ENCODE measurements around the gene OLFML2A.
"Not testable (repeated sequence)": the region's sequence is repeated elsewhere in the genome, so short reads cannot be mapped to it uniquely, and the experiment has no call there.

OLFML2A gene

DNA sequence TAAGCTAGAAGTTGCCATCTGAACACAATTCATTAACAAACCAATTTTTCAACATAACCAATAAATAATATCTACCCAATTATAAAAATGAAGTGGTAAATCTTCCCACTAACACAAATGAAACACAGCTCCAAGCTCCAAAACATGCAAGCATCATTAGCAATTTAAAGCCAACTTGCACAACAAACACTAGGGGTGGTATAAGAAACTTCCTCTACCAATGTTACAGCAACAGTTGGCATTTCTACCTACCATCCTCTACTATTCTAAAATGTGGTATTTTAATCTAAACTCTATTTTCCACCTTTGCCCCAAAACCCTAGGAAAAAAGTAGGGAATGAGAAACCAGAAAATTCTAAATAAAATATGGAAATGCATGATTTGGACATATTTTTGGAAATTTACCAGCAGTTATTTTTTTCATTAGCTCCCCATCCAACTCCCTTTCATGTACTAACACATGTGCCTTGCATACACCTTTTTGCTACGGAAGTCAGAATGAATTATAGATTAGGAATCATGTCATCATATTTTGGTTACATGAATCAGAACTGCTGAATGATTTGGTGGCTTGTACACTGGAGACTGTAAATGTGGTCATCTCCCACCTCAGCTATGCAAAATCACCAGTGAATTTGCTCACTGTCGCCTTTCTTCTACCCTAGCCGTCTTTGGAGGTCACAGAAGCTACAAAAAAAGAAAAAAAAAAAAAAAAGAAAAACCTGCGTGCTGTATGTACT is 9.9 kb upstream of the OLFML2A start:
- H3K4me3 Mint-ChIP-seq = no peak overlapping the region
- H3K4me1 Mint-ChIP-seq (ENCODE audit: low read depth) = peaks cover 36% of the 10 kb centered on the region
- peaks cover 18% of the 10 kb centered on the region for H3K27me3 Mint-ChIP-seq
- no peaks in the 10 kb centered on the region for H3K9me3 Mint-ChIP-seq
- peaks cover 13% of the 10 kb centered on the region for H3K36me3 Mint-ChIP-seq (ENCODE audit: low read depth)
- intact Hi-C loops (cut with micrococcal nuclease) = no loop called here
- H3K27ac Mint-ChIP-seq = no peak overlapping the region

DNA sequence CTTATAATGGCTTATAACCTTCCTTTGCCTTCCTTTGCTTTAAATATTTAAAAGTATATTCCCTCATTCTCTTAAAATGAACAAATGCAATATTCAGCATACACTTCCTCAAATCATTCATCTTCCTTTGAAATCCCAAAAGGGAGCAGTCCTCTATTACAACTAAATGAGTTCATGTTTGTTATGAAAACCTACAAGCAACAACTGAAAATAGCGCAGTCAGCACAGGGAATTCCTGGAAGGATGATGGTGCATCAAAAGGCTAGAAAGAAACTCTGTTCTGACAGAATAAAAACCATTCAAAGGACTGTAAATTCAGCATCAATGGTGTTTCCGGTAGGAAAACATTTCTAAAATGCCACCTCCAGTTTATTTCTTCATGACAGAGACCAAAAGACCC is 9.1 kb upstream of the OLFML2A start:
- peaks cover 13% of the 10 kb centered on the region for H3K36me3 Mint-ChIP-seq (ENCODE audit: low read depth)
- no peak overlapping the region for H3K4me3 Mint-ChIP-seq
- H3K4me1 Mint-ChIP-seq (ENCODE audit: low read depth) = peaks cover 42% of the 10 kb centered on the region
- H3K27ac Mint-ChIP-seq = no peak overlapping the region
- H3K9me3 Mint-ChIP-seq = no peaks in the 10 kb centered on the region
- H3K27me3 Mint-ChIP-seq = peaks cover 21% of the 10 kb centered on the region
- intact Hi-C loops (cut with micrococcal nuclease) = no loop called here

DNA sequence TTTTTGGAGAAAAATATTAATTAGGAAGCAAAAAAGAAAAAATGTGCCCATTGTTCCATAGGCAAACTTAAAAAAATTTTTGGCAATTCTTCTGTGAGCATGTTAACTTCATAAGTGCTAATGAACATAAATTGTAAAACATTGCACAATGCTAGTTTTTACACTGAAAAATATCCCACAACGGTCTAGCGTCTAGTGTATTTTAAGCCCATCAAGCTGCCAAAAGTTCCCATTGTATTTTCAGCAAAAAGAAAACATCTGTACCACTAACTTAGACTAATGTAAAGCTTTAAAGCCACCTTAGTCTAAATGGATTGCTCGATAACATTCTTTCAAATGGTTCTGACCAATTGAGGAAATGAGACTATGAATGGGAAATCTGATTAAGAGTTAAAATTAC is 8.6 kb upstream of the OLFML2A start:
- H3K27ac Mint-ChIP-seq = no peak overlapping the region
- peaks cover 42% of the 10 kb centered on the region for H3K4me1 Mint-ChIP-seq (ENCODE audit: low read depth)
- intact Hi-C loops (cut with micrococcal nuclease) = no loop called here
- H3K4me3 Mint-ChIP-seq = no peak overlapping the region
- H3K9me3 Mint-ChIP-seq = no peaks in the 10 kb centered on the region
- peaks cover 21% of the 10 kb centered on the region for H3K27me3 Mint-ChIP-seq
- peaks cover 13% of the 10 kb centered on the region for H3K36me3 Mint-ChIP-seq (ENCODE audit: low read depth)

DNA sequence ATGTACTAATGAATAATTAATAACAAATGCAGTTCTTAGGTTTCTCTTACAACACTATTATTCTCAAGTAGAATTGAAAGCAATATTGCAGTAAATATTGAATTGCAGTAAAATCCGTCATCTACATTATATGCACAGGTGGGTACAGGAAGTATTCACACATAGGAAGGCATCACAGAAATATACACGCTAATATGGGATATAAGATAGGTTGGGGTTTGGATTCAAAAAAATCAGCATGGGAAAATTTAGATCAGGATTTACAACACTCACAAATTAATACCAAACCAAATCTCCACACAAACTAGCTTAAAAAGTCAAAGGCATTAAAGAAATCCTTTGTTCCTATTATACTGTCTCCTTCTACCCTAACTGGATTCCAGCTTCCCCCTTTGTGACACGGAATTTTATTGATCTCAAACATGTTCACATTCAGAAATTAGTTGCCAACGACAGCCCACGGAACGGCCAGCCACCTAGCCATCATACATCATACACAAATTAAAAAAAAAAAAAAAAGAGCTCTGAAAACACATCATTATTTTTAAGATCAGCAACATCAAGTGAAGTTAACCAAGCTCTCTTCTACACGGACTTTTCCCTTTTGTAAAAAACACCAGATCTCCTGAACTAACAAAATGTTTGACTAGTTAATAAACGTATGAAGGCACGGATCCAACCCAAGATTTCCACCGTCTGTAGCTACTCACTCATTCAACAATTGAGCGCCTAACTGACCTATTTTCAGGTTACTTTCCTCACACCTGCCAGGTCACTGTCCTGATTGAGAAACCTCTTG is 8.0 kb upstream of the OLFML2A start:
- Mint-ChIP-seq H3K27me3 (peaks cover 21% of the 10 kb centered on the region), H3K4me3 (peak overlapping the region; percentile 92), H3K4me1 (ENCODE audit: low read depth) (peaks cover 42% of the 10 kb centered on the region), H3K9me3 (no peaks in the 10 kb centered on the region), H3K36me3 (ENCODE audit: low read depth) (peaks cover 13% of the 10 kb centered on the region), H3K27ac (peak overlapping the region; percentile 97)
- intact Hi-C loops (cut with micrococcal nuclease) = no loop called here

DNA sequence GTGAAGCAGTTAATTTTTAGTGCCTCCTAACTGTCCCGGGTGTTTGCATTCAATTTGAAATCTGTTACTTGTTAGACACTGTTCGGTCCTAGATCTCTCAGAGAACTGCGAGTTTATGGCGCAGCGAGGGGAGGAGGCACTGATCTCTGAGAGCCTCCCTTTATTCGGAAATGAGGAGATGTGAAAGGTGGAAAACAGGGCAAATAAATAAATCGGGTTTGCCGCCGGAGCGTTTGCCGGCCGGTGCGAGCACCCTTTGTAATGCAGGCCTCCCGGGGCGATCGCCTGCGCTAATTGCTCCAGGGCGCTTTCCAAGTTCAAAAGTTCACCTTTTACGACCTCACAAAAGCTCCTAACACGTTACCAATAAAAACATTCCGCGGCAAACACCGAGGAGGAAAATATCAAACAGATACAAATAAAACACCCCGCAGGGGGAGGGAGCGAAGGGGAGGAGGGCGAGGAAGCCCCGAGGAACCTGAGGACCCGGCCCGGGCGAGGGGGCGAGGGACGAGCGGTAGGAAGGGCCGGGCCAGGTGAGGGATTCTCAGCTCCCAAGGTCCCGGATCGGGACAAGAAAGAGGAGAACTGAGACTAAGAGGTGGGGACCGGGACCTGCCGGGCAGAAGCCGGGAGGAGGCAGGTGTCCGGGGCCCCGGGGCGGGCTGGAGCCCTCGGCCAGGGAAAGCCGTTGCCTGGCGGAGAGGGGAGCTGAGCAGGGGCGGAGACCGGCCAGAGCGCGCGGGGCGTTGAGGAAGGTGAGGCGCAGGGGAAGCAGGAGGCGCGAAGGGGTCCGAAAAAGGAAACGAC is 7.2 kb upstream of the OLFML2A start:
- peak overlapping the region; percentile 97 for H3K27ac Mint-ChIP-seq
- H3K4me3 Mint-ChIP-seq = peak overlapping the region; percentile 92
- H3K4me1 Mint-ChIP-seq (ENCODE audit: low read depth) = peaks cover 49% of the 10 kb centered on the region
- H3K36me3 Mint-ChIP-seq (ENCODE audit: low read depth) = peaks cover 13% of the 10 kb centered on the region
- H3K27me3 Mint-ChIP-seq = peaks cover 21% of the 10 kb centered on the region
- intact Hi-C loops (cut with micrococcal nuclease) = loop anchor here (2.0 kb wide), 1 partner anchor 373 kb away; the partner anchor contains the start of gene SCAI
- H3K9me3 Mint-ChIP-seq = no peaks in the 10 kb centered on the region

DNA sequence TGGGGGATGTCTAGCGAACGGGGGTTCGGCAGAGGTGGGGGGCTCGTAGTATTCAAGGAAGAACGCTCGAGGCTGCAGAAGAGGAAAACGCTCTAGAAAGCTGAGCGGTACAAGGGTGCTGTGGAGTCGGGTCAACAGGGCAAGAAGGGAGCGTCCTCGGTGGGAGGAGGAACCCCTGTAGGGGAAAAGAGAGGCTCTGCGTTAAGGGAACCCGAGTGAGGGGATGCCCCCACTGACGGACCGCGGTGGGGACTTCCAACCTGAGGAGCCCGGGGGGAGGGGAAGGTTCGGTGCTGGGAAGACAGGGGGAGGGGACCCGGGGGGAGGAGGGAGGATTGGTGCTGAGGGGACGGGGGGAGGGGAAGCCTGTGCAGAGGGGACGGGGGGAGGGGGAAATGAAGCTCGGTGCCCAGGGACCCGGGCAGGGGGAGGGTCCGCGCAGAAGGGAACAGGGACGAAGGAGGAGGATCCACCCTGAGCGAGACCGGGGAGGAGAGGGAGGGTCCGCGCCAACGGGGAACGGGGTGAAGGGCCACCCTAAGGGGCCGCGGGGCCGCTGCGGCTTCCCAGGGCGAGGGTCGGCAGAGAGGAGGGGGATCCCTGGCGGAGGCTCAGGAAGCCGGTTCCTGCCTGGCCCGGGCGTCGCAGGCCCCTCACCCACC is 6.4 kb upstream of the OLFML2A start:
- peaks cover 13% of the 10 kb centered on the region for H3K36me3 Mint-ChIP-seq (ENCODE audit: low read depth)
- peaks cover 50% of the 10 kb centered on the region for H3K4me1 Mint-ChIP-seq (ENCODE audit: low read depth)
- peak overlapping the region; percentile 97 for H3K27ac Mint-ChIP-seq

DNA sequence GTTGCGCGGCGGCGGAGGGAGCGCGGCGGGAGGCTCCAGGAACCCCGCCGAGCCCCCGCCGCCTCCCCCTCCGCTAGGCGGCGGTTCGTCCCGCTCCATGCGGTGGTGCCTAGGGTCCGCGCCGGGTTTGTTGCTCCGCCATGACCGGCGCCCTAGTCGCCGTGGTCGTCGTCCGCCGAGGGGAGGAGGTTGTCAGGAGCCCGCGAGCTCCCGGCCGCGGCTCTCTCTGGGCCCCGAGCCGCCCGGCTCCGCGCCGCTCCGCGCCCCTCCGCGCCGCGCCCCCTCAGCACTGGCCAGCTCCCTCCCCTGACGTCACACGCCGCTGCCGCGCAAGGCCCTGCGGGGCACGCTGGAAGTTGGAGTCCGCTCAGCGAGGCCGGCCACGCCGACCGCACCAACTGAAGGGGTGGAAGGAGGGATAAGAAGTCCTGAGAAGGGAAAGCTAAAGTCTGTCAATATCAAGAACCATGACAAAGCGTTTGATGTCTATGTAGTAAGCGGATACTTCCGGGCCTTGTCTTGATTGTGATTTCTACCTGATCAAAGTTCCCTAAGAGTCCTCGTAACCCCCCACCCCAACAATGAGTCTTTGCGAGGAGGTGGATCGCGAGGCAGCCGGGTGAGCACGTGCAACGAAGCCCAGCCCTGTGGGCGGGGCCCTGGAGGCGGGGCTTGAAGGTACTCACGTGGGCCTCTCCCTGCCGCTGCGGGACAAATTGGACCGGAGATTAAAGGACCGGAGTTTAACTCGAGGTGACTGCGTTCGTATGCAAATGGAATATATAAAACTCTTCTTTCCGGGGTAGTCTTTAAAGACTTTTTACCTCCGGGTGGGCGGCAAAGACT is 5.7 kb upstream of the OLFML2A start, which contains the start of gene NR6A1:
Gene NR6A1, minus strand, starts transcription at position 291 of the 846 bp plus-strand sequence.
- Mint-ChIP-seq H3K27ac (peak within 1 kb of the TSS; percentile 97), H3K27me3 (peaks cover 30% of the 10 kb centered on the region), H3K9me3 (no peaks in the 10 kb centered on the region)

More for the DNA sequence above, 6.4 kb upstream of the OLFML2A start:
- intact Hi-C loops (cut with micrococcal nuclease) = loop anchor here (2.0 kb wide), 1 partner anchor 372 kb away; the partner anchor contains the start of gene SCAI
- Mint-ChIP-seq H3K9me3 (no peaks in the 10 kb centered on the region), H3K4me3 (peak overlapping the region; percentile 92), H3K27me3 (peaks cover 22% of the 10 kb centered on the region)

DNA sequence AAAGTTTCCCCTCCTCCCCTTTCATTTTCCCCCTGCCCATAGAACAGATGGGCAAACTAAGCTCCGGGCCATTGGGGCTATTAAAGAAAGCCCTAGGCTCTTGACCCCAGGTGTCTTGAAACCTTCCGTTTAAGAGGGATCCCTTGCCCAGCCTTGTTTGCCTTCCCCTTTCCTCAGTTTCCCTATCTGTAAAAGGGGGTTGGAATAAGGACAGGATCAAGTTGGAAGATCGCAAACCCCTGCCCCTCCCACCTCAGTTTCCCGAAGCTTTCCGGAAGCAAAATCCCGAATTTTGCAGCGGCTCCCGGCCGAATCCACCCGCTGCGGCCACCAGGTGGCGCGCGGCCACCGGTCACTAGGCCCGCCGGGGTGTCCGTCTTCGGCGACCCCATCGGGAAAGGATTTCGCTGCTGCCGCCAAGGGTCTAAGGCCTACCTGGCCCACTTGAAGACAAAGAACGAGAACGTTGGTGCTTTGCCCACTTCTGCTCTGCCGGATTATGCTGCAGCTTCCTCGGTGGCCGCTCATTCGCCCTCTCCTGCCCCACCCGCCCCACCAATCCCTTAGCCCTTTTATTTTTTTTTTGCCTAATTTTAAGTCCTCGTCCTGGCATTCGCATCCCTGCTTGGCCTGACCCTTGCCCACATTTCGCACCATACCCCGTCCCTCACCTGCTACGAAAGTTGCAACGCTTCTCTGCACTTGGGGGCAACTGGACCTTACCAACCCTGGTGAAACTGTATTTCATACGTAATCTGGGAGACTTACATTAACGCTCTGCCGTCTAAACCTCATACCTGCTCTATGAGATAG is 4.9 kb upstream of the OLFML2A start:
- H3K36me3 Mint-ChIP-seq (ENCODE audit: low read depth) = peaks cover 13% of the 10 kb centered on the region
- intact Hi-C loops (cut with micrococcal nuclease) = loop anchor here (1.0 to 2.0 kb wide), 2 partner anchors 81 to 371 kb away; partner anchors contain the start of genes SCAI and WDR38
- H3K27me3 Mint-ChIP-seq = peaks cover 35% of the 10 kb centered on the region
- H3K4me1 Mint-ChIP-seq (ENCODE audit: low read depth) = peaks cover 55% of the 10 kb centered on the region
- H3K9me3 Mint-ChIP-seq = no peaks in the 10 kb centered on the region
- H3K27ac Mint-ChIP-seq = peak overlapping the region; percentile 97
- H3K4me3 Mint-ChIP-seq = peak overlapping the region; percentile 92

More for the DNA sequence above, 5.7 kb upstream of the OLFML2A start, which contains the start of gene NR6A1:
- Mint-ChIP-seq H3K36me3 (ENCODE audit: low read depth) (peaks cover 13% of the 10 kb centered on the region), H3K4me1 (ENCODE audit: low read depth) (peaks cover 55% of the 10 kb centered on the region), H3K4me3 (peak within 1 kb of the TSS; percentile 92)
- intact Hi-C loops (cut with micrococcal nuclease) = loop anchor here (2.0 kb wide), 1 partner anchor 372 kb away; the partner anchor contains the start of gene SCAI

DNA sequence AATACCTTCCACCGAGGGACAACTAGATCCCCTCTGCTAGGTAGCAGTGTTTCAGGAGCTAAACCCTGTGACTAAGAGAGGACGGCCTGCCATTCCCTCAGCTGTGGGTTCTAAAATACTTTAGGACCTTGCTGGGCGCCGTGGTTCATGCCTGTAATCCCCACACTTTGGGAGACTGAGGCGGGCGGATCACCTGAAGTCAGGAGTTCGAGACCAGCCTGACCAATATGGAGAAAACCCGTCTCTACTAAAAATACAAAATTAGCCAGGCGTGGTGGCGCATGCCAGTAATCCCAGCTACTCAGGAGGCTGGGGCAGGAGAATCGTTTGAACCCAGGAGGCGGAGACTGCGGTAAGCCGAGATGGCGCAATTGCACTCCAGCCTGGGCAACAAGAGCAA is 4.1 kb upstream of the OLFML2A start:
- H3K36me3 Mint-ChIP-seq (ENCODE audit: low read depth) = peaks cover 13% of the 10 kb centered on the region
- peak overlapping the region; percentile 97 for H3K27ac Mint-ChIP-seq
- H3K4me1 Mint-ChIP-seq (ENCODE audit: low read depth) = peaks cover 55% of the 10 kb centered on the region
- not testable (repeated sequence) for H3K9me3 Mint-ChIP-seq, H3K4me3 Mint-ChIP-seq
- intact Hi-C loops (cut with micrococcal nuclease) = loop anchor here (1.0 kb wide), 1 partner anchor 80 kb away; the partner anchor contains the start of gene WDR38
- peaks cover 42% of the 10 kb centered on the region for H3K27me3 Mint-ChIP-seq

DNA sequence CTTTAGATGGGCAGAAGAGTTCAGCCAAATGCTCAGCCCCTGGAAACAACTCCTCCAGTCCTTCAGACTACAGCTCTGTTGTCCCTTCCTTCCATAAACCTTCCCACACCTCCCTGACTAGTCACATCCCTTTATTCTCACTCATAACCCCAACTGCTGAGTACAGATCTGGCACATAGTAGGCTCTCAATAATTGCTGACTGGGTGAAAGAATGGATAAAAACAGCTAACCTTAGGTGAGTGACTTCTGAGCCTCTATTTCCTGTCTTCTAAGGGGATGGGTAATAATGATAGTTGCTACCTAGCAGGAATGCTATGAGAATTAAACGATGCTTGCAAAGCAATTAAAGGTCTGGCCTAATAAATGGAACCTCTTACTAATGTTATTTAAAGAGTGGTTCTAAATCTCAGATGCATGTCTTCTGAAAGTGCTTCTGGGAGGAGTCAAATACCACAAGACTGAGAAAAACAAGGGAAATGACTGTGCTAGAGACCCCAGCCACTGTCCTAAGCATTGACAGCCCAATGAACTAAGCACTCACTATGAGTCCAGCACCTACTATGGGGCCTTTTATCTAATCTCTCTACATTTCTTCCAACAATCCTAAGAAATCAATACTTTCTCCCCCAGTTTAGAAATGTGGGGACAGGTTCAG is 3.3 kb upstream of the OLFML2A start:
- H3K4me1 Mint-ChIP-seq (ENCODE audit: low read depth) = peaks cover 50% of the 10 kb centered on the region
- H3K27me3 Mint-ChIP-seq = peaks cover 45% of the 10 kb centered on the region

DNA sequence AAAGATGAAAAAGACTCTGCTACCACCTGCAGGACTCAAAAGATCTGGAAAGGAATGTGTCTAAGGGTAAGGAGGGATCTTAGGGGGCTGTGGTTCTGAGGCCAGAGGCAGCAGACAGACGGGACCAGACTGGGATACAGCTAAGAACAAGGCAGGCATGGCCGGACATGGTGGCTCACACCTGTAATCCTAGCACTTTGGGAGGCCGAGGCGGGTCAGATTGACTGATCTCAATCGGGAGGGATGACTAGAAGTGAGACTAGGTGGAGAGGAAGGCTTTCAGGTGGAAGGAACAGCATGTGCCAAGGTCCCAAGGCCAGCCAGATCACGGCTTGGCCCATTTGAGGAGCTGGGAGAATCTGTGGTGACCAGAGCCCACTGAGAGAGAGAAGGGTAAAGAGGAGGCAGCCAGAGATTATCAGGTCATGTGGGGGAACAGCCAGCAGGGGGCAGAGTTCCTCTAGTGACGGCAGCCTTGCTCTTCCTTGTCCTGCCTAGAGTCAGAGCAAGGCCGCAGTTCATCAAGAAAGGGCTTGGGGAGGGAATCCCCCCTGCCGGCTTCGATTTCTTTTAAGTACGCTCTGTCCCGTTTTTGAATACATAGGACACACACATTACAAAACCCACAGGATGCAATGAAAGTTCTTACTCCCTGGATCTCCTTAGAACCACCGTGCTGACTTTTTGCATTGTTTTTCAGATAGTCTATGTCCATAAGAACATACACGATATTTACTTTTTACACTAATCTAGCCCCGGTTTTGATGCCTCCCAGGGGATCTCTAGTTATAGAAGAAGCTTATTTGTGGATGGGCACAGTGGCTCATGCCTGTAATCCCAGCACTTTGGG is 2.6 kb upstream of the OLFML2A start:
- Mint-ChIP-seq H3K4me1 (ENCODE audit: low read depth) (peaks cover 47% of the 10 kb centered on the region), H3K9me3 (no peaks in the 10 kb centered on the region), H3K36me3 (ENCODE audit: low read depth) (peaks cover 13% of the 10 kb centered on the region), H3K4me3 (no peak overlapping the region), H3K27me3 (peaks cover 43% of the 10 kb centered on the region), H3K27ac (no peak overlapping the region)
- intact Hi-C loops (cut with micrococcal nuclease) = no loop called here

More for the DNA sequence above, 3.3 kb upstream of the OLFML2A start:
- Mint-ChIP-seq H3K36me3 (ENCODE audit: low read depth) (peaks cover 13% of the 10 kb centered on the region), H3K9me3 (no peaks in the 10 kb centered on the region), H3K4me3 (no peak overlapping the region), H3K27ac (no peak overlapping the region)
- intact Hi-C loops (cut with micrococcal nuclease) = no loop called here

Data from dendritic cell treated with granulocyte-macrophage colony-stimulating factor and Interleukin-4, amounts not matched to agents 40 ng/mL and 50 ng/mL, for 4 days (primary cell).